Measurements from ENCODE around the gene FAM20A. TPM values are rescaled to one million over a fixed set of nuclear protein-coding genes. Genes with fewer than 3 reads are reported as not detected.

Gene FAM20A
- total and polyA plus RNA-seq, 8 donors, result 11.4 to 81.3 (median 17.0) TPM; not detected in 1

- H3K9me3 ChIP-seq, result no peaks in the 10 kb centered on the region
- TF ChIP-seq POLR2AphosphoS5 (IDR thresholded peaks at IDR 0.05) (no peak), EP300 (IDR thresholded peaks at IDR 0.05) (no peak), POLR2A (IDR thresholded peaks at IDR 0.05) (no peak), CTCF (IDR thresholded peaks at IDR 0.05) (no peak)
- H3K36me3 ChIP-seq, result peaks cover 20 to 49% (median 44%) of the 10 kb centered on the region in 4 donors
- peak overlapping the region; percentile 11 to 100 (median 99) for H3K27ac ChIP-seq
- 23 to 44% (median 26%) methylated on average over 15 of the region's 15 CpGs for WGBS, 5 donors
- DNase-seq, result peak in 1 of 2 donors; percentile 59
- no peaks in the 10 kb centered on the region for H3K27me3 ChIP-seq
- H3K4me3 ChIP-seq, result peak overlapping the region in 3 of 4 donors; percentile 59 to 84 (median 83)
- intact Hi-C loops (cut with DNase I; ENCODE audit: low total_unique reads), result no loop called here
- H3K4me1 ChIP-seq, result peaks cover 19 to 77% (median 46%) of the 10 kb centered on the region in 4 donors
These were observed 86.1 kb downstream of the FAM20A start for GRCh38 chr17:68514831-68515635.

GRCh38 chr17:68513932-68514331, 87.2 kb downstream of the FAM20A start:
- Histone ChIP-seq H3K27me3 (no peaks in the 10 kb centered on the region), H3K36me3 (peaks cover 20 to 38% (median 34%) of the 10 kb centered on the region in 4 donors), H3K27ac (peak overlapping the region in 4 of 5 donors; percentile 99 to 100 (median 100)), H3K4me3 (peak overlapping the region; percentile 59 to 98 (median 84)), H3K4me1 (peaks cover 19 to 76% (median 40%) of the 10 kb centered on the region in 4 donors), H3K9me3 (no peaks in the 10 kb centered on the region)
- no peak for DNase-seq
- TF ChIP-seq CTCF (IDR thresholded peaks at IDR 0.05) (no peak), POLR2A (IDR thresholded peaks at IDR 0.05) (no peak), POLR2AphosphoS5 (IDR thresholded peaks at IDR 0.05) (no peak), EP300 (IDR thresholded peaks at IDR 0.05) (no peak)
- intact Hi-C loops (cut with DNase I; ENCODE audit: low total_unique reads), result no loop called here
- 11 to 24% (median 14%) methylated on average over 3 of the region's 3 CpGs for WGBS, 5 donors

DNA sequence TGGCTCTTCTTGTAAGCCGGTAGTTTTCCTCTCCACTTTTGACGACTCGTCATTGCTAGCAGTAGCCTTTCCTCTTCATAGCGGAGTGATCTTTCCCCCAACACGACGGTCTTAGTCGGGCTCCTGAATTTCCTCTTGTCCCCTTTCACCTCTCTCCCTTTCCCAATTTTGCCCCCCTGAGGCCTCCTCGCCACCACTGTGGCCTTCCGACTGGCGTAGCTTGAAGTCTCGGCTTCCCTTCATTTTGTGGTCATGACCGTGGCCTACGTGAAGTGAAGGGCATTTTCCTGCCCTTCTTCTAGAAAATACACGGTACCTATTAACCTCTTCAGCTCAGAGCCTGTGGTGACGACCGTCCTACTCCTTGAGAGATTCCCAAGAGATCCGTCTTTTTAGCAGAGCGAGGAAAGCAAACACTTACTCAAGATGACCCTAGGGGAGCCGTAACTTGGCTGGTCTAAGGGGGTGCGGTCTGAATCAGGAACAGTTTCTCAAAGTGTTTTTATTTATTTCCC, 88.2 kb downstream of the FAM20A start:
- Histone ChIP-seq H3K4me3 (peak overlapping the region; percentile 59 to 98 (median 84)), H3K4me1 (peaks cover 19 to 69% (median 36%) of the 10 kb centered on the region in 4 donors), H3K36me3 (peaks cover 17 to 29% (median 25%) of the 10 kb centered on the region in 4 donors), H3K9me3 (no peaks in the 10 kb centered on the region), H3K27me3 (no peaks in the 10 kb centered on the region), H3K27ac (peak overlapping the region; percentile 99 to 100 (median 100))
- intact Hi-C loops (cut with DNase I; ENCODE audit: low total_unique reads), result no loop called here
- TF ChIP-seq POLR2A (IDR thresholded peaks at IDR 0.05), result no peak
- TF ChIP-seq EP300 (IDR thresholded peaks at IDR 0.05), result no peak
- no peak for TF ChIP-seq CTCF (IDR thresholded peaks at IDR 0.05)
- peak in 1 of 3 donors; percentile 11 for TF ChIP-seq POLR2AphosphoS5 (IDR thresholded peaks at IDR 0.05)
- WGBS, 5 donors, result 0 to 1% (median 0%) methylated on average over 20 of the region's 20 CpGs
- peak in 1 of 2 donors; percentile 75 for DNase-seq

- H3K4me1 ChIP-seq, result peaks cover 19 to 63% (median 36%) of the 10 kb centered on the region in 4 donors
- peak within 1 kb of the TSS; percentile 99 to 100 (median 100) for H3K27ac ChIP-seq
- peak; percentile 95 to 99 for DNase-seq
- H3K27me3 ChIP-seq, result no peaks in the 10 kb centered on the region
- H3K9me3 ChIP-seq, result no peaks in the 10 kb centered on the region
- H3K36me3 ChIP-seq, result peaks cover 11 to 23% (median 19%) of the 10 kb centered on the region in 4 donors
- peak within 1 kb of the TSS; percentile 59 to 98 (median 84) for H3K4me3 ChIP-seq
- no peak for TF ChIP-seq EP300 (IDR thresholded peaks at IDR 0.05)
- peak; percentile 88 to 97 (median 96) for TF ChIP-seq POLR2AphosphoS5 (IDR thresholded peaks at IDR 0.05)
- no peak for TF ChIP-seq CTCF (IDR thresholded peaks at IDR 0.05)
- peak in 2 of 4 donors; percentile 65 to 83 for TF ChIP-seq POLR2A (IDR thresholded peaks at IDR 0.05)
- intact Hi-C loops (cut with DNase I; ENCODE audit: low total_unique reads), result no loop called here
- WGBS, 5 donors, result 0 to 1% (median 1%) methylated on average over 22 to 81 of the region's 81 CpGs
These were observed 88.8 kb downstream of the FAM20A start, which contains the start of gene PRKAR1A for GRCh38 chr17:68512247-68512959. Gene PRKAR1A (plus strand): TSS chr17:68512430. CDS start chr17:68515400, 2,970 bp downstream.
